Upper lobe of left lung (tissue), 4 donors: ENCODE results near the gene TRIM6.

Source experiments
- CTCF ChIP-seq, 6 experiments: fragments of 450-650 bp in 4 of 6; fragments of 200-600 bp in 2 of 6; sonication (generic) in 2 of 6; IDR thresholded peaks; one replicate each; pipeline ENCODE4 v1.5.1; 2016 to 2019; ENCODE audit warnings: antibody characterized with exemption in 6 of 6
- EP300 ChIP-seq, 4 donors: sonication (generic); formaldehyde crosslinking; IDR thresholded peaks; one replicate each; pipeline ENCODE4 v1.5.1; 2017; ENCODE audit warnings: antibody characterized with exemption in 4 of 4, control low read depth in 2 of 4
- POLR2A ChIP-seq, 4 donors: fragments of 450-650 bp; IDR thresholded peaks; one replicate each; pipeline ENCODE4 v1.5.1; 2016 to 2017; ENCODE audit warnings: antibody characterized with exemption in 4 of 4, mild to moderate bottlenecking in 2 of 4
- POLR2AphosphoS5 ChIP-seq, 2 donors: sonication (generic); formaldehyde crosslinking; IDR thresholded peaks; one replicate each; pipeline ENCODE4 v1.5.1; 2017; ENCODE audit warnings: antibody characterized with exemption in 2 of 2

GRCh38 chr11:5604896-5605295, 8.5 kb downstream of the TRIM6 start:
- TF ChIP-seq CTCF (IDR thresholded peaks at IDR 0.05) = no peak
- no peak for TF ChIP-seq POLR2A (IDR thresholded peaks at IDR 0.05)
- TF ChIP-seq EP300 (IDR thresholded peaks at IDR 0.05) = no peak
- no peak for TF ChIP-seq POLR2AphosphoS5 (IDR thresholded peaks at IDR 0.05)
